ENCODE data around the gene FGF3. TPM values are rescaled to one million over a fixed set of nuclear protein-coding genes. Genes with fewer than 3 reads are reported as not detected.

Gene FGF3
- not detected for total RNA-seq
- long read RNA-seq = 0 reads

DNA sequence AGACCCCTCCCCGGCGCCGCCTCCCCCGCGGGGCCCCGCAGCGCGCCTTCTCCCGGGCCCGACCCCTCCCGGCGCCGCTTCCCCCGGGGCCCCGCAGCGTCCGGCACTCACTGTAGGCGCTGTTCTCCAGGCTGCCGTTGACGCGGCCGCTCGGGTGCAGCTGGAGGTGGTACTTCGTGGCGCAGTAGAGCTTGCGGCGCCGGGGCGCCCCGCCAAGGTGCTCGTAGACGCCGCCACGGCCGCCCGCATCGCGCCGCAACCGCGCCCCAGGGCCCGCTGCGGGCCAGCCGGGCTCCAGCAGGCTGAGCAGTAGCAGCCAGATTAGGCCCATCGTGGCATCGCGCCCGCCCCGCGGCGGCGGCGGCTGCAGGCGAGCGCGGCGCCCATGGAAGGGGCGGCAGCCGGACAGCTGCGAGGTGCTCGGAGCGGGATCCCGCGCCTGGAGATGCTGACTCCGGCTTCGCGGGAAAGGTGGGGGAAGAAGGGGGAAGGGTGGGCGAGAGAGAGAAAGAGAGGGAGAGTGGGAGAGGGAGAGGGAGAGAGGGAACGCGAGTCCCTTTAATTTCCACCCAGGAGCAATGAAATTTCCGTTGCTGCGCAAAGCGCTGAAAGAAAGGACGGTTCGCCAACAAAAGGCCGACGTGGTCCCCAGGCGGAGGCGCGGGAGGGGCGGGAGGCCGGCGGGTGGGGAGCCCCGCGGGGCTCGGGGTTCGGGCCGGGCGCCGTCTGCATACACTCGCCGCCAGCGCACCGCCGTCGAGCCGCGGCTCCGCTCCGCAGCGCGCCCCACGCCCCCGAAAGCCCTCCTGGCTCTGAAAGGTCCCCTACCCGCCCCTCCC lies at the start of gene FGF3:
Gene FGF3 (minus strand): TSS at position 814 of the 839 bp plus-strand sequence. CDS start 483 bp downstream, at position 331.
- ATAC-seq (ENCODE audit: poor library complexity) (no peak), DNase-seq (no peak)
- intact Hi-C loops (cut with DNase I) = no loop called here

DNA sequence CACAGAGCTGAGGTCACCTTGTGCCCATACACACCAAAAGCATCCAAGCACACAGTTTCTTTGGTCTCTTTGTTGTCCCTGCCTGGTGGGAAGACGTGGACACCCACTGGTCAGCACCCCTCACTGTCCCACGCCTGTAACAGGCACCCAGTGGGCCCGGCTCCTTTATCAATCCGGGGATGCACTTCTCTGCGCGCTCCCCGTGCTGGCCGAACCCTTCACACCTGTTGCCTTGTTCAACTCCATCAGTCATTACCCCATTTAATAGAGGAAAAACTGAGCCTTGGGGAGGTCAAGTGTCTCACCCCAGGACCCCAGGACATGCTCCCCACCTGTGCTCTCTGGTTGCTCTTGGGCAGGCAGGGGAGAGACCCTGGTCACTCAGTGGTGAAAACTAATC lies 49.7 kb upstream of the FGF3 start:
- no peak for ATAC-seq (ENCODE audit: poor library complexity)
- intact Hi-C loops (cut with DNase I) = no loop called here

DNA sequence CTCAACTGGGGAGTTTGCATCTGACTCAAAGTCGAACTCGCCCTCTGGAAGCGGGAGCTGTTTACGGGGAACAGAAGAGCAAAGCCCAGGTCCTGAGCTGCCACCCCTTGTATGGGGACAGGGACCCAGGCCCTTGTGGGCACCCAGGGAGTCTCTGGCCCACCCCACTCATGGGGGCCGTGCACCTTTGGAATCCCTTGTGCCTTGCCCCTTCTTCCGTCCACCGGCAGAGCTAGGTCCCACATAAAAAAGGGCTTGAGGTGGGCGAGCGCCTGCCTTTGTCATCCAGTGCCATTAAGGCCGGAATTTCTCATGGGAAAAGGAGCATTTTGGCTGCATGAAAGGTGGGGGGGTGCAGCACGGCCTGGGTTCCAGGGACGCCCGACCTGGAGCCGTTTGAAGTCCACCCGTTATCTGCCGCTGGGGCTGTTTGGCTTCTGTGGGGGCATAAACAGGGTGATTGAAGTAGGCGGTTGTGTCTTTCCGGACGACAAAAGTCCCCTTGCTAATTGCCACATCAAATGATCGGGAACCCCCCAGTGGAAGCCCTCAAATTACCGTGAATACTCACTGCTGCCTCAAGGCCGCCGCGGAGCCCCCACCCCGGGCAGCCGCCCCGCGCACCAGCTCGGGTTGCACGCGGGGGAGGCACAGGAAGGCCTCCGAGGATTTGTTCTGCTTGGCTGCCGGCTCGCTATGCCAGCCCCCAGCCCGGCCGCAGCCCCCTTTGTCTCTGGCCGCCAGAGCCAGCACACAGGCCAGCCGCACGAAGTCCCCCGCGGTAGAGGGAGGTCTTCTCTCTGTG lies 49.0 kb upstream of the FGF3 start:
- no peak for DNase-seq
- no peak for ATAC-seq (ENCODE audit: poor library complexity)
- intact Hi-C loops (cut with DNase I) = no loop called here

More for the DNA sequence above, 49.7 kb upstream of the FGF3 start:
- no peak for DNase-seq

DNA sequence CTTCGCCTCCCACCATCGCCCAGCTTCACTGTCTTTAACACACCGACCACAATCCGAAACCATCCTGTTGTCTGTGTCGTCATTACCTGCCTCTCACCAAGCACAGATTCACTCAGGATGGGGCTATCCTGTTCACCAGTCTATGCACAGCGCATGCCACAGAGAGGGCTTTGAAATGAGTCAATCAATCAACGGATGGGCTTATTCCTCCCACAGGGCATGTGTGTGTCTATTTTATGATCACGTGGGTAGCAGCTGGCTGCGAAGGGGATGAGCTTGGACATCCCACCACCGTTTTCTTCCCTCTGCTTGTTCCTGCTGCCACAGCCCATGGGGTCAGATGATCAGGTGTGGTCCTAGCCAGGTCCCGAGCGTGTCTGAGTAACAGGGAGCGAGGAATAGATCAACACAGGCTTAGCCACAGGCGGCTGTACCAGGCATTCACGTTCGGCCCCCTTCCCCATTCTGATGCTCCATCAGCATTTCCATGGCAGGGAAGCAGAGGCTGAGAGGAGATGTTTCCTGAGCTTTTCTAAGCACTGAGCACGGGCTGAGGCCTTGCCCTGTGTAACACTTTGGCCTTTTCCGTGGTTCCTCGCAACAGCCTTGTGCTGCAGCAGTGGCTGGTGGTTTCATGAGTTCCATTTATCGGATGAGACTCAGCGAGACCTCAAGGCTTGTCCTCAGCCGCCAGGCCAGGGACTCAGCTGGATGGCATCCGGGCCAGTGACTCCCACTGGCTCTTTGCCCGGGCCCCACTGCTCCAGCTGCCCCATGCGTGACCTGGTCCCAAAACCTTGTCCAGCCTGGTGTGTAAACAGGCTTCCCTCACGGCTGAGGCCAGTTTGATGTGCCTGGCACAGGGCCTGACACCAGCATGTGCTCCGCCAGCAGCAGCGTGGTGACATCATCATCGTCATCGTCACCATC lies 48.1 kb upstream of the FGF3 start:
- ATAC-seq (ENCODE audit: poor library complexity) = no peak

DNA sequence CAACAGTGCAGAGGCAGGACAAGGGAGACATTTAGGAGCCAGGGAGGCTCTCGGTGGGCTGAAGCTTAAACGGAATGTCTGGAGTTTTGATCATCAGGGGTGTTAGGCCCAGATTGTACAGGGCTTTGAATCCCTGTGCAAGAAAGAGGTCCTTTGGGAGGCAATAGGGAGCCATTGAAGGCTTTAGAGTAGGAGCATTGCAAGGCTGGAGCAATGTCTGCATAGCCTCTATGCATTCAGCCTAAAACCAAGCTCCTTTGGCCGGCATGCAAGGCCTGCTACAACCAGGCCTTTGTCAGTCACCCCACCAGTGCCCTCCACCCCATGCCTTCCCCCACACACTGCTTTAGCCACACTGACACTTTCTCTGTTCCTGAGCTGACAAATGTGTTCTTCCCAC lies 47.4 kb upstream of the FGF3 start:
- no peak for ATAC-seq (ENCODE audit: poor library complexity)
- no peak for DNase-seq
- intact Hi-C loops (cut with DNase I) = no loop called here

More for the DNA sequence above, 48.1 kb upstream of the FGF3 start:
- intact Hi-C loops (cut with DNase I) = no loop called here
- DNase-seq = no peak

DNA sequence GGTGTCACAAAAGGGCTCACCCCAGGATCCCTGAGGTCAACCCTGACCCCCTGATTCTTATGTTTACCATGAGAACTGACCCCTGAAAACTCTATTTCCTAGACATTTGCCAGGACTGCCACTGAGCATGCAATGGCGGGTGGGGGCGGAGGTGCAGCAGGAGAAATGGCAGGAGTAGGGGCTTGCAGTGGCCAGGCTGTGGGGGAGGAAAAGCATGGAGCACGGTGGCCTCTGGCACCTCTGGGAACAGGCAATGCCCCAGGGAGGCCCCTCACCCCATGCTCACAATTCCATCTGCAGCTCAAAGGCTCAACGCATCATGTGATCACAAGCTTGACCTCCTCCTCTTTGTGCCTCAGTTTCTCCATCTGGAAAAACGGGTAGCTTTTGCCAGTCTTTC lies 46.5 kb upstream of the FGF3 start:
- ATAC-seq (ENCODE audit: poor library complexity) = no peak
- DNase-seq = no peak
- intact Hi-C loops (cut with DNase I) = no loop called here

DNA sequence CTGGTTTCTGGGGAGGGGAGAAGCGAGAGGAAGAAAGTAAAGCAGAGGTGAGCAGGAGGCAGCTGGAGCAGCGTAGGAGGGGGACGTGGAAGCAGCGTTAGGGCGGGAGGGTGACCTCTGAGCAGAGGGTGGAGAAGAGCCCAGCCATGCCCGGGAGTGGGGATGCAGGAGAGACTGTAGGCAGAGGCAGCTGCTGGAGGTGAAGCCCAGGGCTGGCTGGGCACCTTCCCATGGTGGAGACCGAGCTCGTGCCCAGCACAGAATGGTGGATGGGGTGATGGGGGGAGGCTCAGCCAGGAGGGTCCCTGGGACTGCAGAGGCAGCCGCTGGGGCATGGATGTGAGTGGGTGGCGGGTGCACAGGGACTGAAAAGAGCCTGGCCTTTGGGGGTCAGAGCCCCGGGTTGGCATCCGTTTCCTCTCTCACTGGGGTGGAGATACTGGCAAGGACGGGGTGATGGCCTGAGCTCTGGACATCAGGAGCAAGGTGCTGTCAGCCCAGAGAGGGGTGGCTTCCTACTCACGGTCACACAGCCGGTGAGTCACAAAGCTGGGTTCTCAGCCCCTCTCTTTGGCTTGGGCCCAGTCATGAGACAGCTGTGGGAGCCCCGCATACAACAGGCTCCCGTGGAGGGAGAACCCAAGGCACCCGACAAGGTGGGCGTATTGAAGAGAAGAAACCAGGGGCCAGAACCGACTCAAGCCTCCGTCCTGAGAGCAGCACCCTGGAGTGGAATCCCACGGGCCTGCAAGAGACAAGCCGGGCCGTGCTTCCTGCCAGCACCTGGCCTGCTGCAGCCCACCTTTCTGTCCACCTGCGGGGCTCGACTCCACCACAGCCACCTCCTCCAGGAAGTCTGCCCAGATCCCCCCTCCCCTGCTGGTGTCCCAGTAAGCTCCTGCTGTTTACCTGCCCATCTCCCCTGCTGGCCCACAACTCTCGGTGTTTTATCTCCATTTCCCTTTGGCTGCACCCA lies 45.8 kb upstream of the FGF3 start:
- intact Hi-C loops (cut with DNase I) = no loop called here
- ATAC-seq (ENCODE audit: poor library complexity) (no peak), DNase-seq (no peak)

DNA sequence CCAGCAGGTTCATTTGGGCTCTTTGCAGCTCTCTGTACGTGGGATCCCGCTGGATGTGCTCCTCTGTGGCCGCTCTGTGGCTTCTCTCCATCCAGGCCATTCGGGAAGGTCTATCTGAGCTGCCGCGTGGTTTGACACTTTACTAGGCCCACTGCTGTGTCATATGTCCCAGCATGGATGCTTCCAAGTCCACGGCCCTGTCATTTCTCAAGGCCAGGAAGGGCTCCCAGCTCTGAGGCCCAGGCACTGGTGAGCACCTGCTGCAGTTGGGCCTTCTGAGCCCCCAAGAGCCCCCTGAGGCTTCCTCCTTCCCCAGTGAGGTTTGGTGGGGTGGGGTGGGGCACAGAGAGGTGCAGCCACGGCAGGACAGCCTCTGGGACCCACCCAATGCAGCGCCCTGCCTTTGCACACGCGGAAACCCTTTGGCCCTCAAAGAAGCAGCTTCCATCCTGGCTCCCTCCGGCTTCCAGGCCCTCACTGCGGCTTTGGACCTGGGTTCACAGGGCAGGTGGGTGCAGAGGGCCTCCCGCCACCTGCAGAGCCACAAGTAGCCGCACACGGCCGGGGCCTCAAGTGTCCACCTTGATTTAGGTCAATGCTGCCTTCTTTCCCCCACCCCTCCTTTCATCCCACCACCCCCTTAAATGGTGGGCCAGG lies 44.5 kb upstream of the FGF3 start:
- intact Hi-C loops (cut with DNase I) = no loop called here
- DNase-seq (no peak), ATAC-seq (ENCODE audit: poor library complexity) (no peak)

DNA sequence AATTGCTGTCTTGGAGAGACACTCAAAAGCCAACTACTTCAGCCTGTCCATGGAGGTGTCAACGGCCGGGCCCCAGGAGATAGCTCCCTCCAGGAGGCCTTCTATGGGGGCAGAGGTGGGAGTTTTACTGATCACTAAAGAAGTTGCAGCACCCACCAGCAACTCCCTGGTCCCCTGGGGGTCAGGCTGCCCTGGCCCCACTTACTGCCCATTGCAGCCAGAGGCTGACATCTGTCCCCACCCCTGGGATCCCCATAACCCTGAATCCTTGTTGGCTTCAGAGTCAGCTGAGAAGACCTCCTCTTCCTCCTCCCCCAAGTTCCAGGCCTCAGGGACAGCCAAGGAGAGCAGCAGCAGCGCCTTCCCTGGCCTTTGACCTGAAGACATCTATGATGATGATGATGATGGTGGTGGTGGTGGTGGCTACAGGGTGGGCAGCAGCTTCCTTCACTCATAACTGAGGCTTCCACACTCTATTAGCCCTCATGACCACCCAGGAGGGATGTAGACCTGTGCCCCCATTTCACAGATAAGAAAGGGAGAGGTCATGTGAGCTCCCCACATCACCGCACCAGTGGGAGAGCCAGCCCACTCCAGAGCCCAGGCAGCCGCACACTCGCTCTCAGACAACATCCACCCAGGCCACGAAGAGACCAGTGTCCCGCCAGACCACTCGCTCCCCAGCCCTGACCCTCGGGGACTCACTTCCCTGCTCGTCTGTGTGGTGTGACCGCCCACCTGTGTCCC lies 43.8 kb upstream of the FGF3 start:
- ATAC-seq (ENCODE audit: poor library complexity) = no peak
- no peak for DNase-seq

DNA sequence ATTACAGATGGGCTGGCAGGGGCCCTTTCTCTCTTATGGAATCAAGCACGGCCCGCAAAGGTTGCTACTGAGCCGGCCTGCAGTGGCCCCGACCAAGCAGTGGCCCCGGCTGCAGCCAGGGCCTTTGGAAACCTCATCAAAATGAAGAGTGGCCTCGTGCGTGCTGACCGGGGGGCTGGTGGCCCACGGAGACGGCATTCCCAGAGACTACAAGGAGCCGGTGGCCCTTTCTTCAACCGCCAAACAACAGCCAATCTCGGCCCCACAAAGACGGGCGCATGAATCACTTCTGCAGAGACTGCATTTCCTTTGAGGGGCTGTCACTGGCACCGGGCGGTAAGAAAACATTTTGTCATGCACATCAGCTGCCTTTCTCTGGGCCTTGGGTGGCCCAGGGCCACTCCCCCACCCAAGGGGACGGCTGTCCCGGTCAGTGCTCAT lies 43.1 kb upstream of the FGF3 start:
- intact Hi-C loops (cut with DNase I) = no loop called here
- no peak for DNase-seq
- no peak for ATAC-seq (ENCODE audit: poor library complexity)

More for the DNA sequence above, 43.8 kb upstream of the FGF3 start:
- intact Hi-C loops (cut with DNase I) = no loop called here

DNA sequence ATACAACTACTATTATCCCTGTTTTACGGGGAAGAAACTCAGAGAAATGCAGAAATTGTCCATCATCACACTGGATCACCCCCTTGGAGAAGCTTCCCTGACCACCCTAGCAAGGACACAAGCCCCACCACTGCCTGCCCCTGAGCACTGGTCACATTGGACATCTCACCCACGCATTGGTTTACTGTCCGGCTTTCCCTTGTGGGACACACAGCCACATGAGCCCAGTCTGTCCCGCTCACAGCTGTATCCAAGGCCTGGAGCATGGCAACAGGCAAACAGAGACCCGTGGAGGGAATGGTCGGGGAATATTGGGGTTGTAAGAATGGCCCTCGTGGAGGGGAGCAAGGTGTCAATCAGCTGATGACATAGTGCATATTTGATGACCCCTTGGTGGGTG lies 42.7 kb upstream of the FGF3 start:
- ATAC-seq (ENCODE audit: poor library complexity) = no peak
- intact Hi-C loops (cut with DNase I) = no loop called here
- DNase-seq = no peak

DNA sequence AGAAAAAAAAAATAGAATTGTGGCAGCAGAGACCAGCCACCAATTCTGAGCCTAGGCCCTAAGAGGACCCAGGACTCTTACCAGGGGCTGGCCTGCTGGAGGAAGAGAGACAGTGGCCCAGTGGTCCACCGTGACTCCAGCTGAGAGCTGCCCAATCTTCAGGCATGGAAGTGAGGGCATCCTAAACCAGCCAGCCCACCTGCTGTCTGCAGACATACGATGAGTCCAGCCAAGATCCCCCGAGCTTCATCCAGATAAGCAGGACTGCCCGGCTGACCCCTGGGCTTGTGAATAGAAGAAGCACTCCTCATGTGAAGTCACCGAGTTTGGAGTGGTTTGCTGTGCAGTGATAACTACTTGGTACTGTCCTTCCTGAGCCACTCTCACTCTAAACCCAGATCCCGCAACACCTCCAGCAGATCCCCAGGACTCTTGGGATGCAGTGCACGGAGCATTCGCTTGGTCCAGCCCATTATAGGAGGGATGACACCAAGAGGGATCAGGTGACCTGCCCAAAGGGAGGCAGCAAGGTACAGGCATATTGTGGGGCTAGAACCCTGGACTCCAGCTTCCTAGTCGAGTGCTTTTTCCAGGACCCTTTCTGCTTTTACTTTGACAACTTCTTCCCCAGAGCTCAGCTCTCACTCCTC lies 41.7 kb upstream of the FGF3 start:
- intact Hi-C loops (cut with DNase I) = no loop called here
- DNase-seq = no peak
- no peak for ATAC-seq (ENCODE audit: poor library complexity)

DNA sequence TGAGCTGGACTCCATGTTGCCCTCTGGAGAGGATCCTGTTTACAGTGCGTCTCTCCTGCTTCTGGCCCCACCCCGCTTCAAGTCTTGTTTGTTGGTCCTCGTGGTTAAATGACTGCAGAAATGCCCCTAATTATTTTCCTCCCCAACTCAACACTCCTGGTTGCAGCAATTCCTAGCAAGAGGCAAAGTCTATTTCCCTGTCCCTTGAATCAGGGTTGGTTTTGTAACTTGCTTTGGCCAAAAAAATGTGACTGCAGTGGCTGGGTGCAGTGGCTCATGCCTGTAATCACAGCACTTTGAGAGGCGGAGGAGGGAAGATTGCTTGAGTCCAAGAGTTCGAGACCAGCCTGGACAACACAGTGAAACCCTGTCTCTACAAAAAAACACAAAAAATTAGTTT lies 41.0 kb upstream of the FGF3 start:
- intact Hi-C loops (cut with DNase I) = no loop called here
- no peak for DNase-seq
- no peak for ATAC-seq (ENCODE audit: poor library complexity)

DNA sequence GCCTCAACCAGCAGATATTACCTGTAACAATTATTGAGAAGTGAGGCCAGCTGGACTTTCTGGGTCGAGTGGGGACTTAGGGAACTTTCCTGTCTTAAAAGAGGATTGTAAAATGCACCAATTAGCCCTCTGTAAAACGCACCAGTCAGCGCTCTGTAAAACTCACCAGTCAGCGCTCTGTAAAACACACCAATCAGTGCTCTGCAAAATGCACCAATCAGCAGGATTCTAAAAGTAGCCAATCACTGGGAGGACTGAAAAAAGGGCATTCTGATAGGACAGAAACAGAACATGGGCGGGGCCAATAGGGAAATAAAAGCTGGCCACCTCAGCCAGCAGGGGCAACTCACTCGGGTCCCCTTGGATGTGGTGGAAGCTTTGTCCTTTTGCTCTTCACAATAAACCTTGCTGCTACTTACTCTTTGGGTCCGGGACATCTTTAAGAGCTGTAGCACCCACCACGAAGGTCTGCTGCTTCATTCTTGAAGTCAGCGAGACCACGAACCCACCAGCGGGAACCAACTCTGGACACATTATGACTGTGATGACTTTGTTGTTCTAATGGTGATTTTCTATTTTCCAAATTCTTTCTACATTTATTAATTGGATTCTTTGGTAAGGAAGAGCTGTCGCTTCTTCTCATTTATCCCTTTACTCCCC lies 40.2 kb upstream of the FGF3 start:
- ATAC-seq (ENCODE audit: poor library complexity) = no peak
- no peak for DNase-seq
- intact Hi-C loops (cut with DNase I) = no loop called here

DNA sequence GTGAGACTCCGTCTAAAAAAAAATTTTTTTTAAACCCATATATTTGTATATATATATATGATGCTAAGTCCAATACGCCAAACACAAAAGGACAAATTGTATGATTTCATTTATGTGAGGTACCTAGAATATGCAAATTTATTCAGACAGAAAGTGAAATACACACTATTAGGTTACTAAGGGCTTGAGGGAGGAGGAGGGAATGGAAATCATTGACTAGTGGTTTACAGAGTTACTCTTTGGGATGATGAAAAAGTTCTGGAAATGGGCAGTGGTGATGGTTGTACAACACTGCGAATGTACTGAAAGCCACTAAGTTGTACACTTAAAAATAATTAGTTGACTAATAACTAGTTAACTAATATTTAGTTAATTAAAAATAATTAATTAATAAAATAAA lies 36.2 kb upstream of the FGF3 start:
- intact Hi-C loops (cut with DNase I) = no loop called here
- no peak for ATAC-seq (ENCODE audit: poor library complexity)
- DNase-seq = no peak

DNA sequence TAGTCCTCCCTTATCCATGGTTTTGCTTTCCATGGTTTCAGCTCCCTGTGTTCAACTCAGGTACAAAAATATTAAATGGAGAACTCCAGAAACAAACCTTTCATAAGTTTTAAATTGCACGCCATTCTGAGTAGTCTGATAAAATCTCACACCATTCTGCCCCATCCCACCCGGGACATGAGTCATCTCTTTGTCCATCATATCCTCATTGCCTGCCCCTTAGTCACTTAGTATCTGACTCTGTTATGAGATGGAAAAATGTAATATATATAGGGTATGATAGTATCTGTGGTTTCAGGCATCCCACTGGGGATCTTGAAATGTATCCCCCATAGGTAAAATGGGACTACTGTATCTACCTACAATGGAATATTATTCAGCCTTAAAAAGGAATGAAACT lies 35.5 kb upstream of the FGF3 start:
- intact Hi-C loops (cut with DNase I) = no loop called here
- no peak for ATAC-seq (ENCODE audit: poor library complexity)
- no peak for DNase-seq
